GM18870 (cell line): ENCODE results near the gene A1BG.

Experiments
- ATAC-seq: cut with Tn5 transposase; IDR thresholded peaks from one replicate; pipeline ENCODE4 v1.9.1; 2021; ENCODE audit warnings: moderate library complexity; ENCODE audit not compliant: unreplicated experiment

A1BG gene

DNA sequence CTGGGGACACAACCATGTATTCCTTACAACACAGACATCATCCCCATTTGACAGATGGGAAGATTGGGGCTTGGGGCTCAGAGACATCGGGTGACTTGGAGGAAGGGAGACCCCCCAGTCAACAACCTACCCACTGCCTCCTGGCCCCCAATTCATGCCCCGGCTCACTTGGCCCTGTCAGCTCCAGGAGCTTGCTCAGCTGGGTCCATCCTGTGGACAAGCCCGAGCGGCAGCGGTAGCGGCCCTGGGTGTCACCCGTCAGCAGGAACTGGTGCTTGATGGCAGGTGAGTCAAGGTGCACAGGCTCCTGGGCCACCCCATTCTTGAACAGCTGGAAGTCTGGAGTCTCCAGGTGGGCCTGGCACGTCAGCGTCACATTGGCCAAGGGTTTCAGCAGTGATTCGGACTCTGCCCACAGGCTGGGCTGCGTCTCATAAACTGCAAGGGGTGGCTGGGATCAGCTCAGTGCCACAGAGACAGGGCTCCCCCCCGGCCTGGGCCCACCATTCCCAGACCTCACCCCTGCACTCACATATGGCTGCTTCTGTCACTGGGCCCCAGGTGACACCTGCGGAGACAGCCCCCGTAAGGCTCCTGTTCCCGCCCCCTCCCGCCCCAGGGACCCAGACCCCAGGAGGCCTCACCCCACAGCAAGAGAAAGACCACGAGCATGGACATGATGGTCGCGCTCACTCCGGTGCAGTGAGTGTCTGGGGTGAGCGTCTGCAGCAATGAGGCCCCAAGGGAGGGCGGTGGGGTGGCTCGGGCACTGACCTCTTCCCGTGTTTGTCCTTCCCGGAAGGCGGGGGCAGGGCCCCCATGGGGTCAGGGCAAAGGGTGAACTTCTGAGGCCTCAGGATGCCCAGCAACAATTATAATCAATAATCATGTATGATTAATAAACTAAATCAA lies at the start of gene A1BG:
Gene A1BG, minus strand, starts transcription at position 733 of the 912 bp plus-strand sequence. Its CDS starts 55 bp downstream, at position 678.
- ATAC-seq, result no peak

DNA sequence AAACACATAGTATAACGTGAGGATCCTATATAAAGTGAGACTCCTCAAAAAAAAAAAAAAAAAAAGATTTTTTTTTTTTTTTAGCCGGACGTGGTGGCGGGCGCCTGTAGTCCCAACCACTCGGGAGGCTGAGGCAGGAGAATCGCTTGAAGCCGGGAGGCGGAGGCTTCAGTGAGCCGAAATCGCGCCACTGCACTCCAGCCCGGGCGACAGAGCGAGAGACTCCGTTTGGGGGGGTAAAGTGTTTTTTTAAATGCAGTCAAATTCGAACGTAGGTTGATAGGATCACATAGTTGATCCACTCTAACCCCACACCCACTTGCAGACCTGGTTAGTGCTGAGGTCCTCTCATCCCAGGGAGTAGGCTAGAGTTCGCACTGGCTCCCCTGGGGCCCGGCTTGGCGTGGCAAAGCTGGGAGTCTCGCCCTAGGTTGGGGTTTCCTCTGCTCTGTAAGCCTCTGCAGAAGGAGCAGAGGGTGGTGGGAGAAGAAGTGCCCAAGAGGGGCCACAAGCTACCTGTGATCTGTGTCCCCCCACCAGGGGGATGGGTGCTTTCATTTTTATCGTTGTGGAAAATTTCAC lies 48.6 kb upstream of the A1BG start:
- ATAC-seq, result no peak

- ATAC-seq, result peak; percentile 93
Observed at GRCh38 chr19:58400916-58401839, 47.9 kb upstream of the A1BG start.

DNA sequence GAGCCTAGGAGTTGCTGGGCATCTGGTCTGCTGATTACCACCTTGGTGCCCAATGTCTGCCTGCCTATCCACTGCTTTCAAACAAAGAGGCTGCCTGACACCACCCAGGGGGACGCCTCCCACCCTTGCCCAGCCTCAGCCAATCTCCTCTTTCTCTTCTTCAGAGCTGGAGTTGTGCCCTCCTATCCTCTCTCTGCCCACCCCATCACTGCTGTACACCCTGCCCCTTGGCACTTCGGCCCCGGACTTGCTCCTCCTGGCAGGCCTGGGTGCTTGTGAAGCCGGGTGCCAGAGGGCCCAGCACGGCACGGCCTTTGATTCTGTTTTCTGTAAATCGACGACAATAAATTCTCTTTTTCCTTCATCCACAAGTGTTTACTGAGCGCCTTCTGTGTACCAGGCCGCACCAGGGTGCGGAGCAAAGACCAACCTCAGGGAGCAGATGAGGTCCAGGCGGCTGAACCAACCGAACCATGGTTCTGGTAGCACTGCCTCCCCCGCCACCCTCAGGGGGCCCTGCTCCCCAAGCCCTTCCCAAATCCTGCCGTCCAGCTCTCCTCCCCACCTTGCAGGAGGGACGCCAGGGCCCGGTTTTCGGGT lies 47.1 kb upstream of the A1BG start:
- ATAC-seq, result no peak

DNA sequence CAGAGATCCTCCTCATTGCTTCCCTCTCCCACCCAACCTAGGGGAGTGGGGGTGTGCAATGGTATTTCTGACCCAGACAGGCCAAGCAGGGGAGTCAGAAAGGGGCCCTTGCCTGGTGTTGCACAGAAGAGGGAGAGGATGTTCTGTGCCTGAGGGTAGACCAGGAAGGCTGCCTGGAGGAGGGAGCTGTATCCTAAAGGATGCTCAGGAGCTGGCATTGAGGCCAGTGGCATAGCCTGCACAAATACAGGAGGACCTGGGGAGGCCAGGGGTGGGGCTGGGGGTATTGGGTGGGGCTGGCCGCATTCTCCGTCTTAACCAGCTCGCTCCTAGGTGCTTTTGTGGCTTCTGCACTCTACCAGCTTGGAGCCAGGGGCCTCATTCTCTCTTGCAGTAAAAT lies 46.6 kb upstream of the A1BG start:
- ATAC-seq, result no peak

GRCh38 chr19:58398545-58398944 lies 45.3 kb upstream of the A1BG start:
- ATAC-seq, result no peak

DNA sequence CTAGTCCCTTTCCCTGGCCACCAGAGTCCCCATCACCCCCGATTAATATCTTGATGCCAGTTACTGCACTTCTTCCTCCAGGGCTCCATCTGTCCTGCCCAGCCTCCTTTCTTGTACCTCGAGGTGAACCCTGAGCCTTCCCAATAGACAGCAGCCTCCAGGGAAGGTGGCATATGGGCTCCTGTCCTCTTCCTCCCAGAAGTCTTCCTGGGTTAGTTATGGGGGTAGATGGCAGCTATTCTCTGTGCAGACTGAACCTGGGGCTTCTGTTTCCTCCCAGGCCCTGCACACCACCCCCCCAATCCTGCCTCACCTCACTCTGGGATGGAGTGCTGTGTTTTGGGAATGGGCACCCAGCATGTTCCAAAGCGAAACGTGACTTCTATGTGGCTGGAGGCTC lies 44.8 kb upstream of the A1BG start:
- no peak for ATAC-seq

DNA sequence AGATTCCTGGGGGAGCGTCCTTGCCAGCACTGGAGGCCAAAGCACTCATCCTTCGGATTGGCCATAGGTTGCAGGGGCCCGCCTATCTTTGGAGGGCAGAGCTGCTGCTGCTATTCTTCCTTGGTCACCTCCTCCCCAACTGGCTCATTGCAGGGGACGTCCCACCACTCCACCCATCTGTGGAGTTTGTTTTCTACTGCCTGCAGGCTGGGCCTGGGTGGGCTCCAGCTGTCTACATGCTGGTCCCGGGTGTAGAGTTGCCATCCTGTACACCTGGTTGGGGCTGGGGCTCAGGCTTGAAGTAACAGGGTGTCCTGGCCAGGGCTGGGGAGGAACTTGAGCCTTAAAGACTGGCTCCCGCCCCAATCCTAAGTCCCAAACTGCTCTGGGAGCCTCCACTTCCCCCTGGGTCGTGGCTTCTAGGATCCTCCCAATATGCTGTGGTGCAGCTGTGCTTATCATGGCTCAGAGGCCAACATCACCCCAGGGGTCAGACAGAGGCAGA lies 44.3 kb upstream of the A1BG start:
- no peak for ATAC-seq

- ATAC-seq, result no peak
Observed at GRCh38 chr19:58396691-58397532, 43.6 kb upstream of the A1BG start.

- no peak for ATAC-seq
Observed at GRCh38 chr19:58395979-58396627, 42.8 kb upstream of the A1BG start.

DNA sequence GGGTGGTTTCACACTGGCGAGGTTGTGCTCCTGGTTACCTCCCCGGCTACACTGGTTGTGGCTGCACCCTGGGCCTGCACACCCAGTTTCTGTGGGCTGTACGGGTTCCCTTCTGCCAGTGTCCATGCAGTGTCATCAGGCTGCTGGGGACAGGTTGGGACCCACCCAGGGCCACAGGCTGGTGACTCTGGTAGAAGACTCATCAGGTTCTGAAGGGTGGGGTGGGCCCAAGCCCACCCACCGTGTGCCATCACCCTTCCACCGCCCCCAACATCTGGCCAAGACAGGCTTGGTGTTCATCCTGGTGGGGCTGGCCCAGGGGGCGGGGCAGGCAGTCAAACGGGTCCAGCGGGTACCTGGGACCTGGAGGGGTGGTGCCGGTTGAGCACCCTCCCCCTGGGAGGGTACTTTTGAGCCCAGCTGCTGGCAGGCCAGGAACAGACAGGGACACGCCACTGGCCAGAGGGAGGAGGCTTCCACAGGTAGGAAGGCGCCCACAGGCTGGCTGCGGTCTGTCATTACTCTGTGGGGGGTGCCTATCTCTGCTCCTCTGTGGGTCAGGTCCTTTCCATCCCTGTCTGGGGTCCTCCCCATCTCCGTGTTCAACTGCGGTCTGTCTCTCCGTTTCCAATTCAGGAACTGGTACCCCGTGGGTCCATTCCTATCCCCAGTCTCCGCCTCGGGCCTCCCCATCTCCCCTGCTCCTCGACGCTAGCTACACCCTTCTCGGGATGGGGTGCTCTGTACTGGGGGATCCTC lies 42.1 kb upstream of the A1BG start, which contains the start of gene RNF225:
Gene RNF225, plus strand, starts transcription at position 437 of the 759 bp plus-strand sequence. CDS start 434 bp downstream, outside the sequence.
- ATAC-seq, result no peak

DNA sequence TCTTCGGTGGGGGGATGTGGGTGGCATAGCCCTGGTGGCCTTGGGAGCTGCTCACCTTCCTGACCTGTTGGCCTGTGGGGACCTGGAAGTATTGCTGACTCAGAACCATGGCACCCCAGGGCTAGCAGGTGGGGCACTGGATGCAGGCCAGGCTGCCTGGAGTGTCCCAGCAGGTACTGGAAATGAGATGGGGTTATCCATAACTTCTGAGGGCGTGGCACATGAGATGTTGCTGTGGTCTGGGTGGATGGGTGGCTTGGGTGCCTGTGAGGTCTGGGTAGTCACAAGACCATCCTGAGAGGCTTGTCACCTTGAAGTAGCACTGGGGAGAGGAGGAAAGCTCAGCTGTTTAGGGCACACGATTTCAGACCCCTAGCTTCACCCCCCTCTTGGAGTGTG lies 41.5 kb upstream of the A1BG start:
- ATAC-seq, result no peak

DNA sequence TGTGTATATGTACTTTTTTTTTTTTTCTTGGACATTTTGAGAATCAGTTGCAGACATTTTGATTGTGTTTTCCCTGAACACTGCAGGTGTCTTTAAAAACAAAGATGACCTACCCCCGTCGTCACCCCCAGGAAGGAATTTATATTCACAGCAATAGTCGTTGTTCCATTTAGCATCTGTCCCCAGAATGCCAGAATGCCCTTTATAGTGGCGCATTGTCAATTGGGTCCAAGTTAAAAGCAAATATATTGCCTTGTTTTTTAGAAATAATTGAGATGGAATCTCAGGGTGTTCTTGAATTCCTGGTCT lies 40.4 kb upstream of the A1BG start:
- no peak for ATAC-seq

GRCh38 chr19:58392945-58393724 lies 39.8 kb upstream of the A1BG start:
- ATAC-seq, result no peak

DNA sequence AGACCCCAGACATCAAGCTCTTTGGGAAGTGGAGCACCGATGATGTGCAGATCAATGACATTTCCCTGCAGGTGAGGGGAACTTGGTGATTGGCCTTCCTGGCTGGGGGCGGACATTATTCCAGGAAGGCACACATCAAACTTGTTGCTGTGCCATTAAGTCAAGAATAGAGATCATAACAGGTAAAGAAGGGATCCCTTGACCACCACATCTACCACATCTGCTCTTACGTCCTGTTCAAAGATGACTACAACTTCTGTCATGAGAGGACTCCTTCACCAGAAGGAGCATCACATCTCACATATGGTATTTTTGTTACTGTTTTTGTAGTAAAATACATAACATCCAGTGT lies 34.9 kb upstream of the A1BG start:
- ATAC-seq, result no peak

DNA sequence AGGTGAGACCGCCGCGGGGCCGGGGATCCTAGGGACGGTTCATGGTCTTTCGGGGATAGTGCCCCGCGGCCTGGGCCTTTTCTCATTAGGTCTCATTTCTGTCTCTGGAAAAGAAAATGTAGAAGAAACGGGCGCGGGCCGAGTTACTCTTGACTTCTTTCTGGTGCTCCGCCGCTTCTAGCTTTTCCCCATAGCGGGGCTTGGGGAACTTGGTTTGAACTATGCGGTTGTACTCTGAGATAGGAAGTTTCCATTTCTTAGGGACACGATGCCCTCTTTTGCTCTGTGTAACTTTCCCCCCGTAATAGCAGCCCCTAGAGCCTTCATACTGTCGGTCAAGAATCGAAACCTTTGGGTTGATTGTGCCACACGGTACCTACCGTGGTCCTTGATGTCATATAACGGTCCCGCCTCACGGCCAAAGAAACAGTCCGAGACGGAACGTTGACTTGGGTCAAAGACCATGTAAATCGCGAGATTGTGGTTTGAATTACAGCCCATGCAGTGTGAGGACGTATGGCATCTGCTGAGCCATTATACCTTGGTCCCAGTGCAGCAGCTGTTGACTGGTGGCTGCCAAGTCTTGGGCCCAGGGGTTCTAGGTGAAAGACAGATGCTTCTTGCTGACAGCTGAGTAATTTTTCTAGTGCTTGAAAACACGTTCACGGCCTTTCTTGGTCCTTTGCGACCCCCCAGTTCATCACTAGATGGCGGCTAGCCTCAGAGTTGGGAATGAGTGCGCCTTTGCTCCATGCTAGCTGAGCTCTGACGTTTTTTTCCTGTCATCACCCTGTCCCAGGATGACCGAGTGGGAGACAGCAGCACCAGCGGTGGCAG lies 34.3 kb upstream of the A1BG start:
- ATAC-seq, result no peak
